Measurements from ENCODE around the gene HIPK4. TPM values are rescaled to one million over a fixed set of nuclear protein-coding genes. Genes with fewer than 3 reads are reported as not detected.
"Not testable (repeated sequence)": the region's sequence is repeated elsewhere in the genome, so short reads cannot be mapped to it uniquely, and the experiment has no call there.

The HIPK4 gene
- polyA plus RNA-seq, 1 experiment: 0.09 TPM

- DNase-seq (ENCODE audit: low read depth, low spot score): no peak
- CTCF ChIA-PET: no interaction called here
Observed at GRCh38 chr19:40376286-40376862, 13.6 kb downstream of the HIPK4 start.

GRCh38 chr19:40374084-40374483, 15.9 kb downstream of the HIPK4 start:
- DNase-seq (ENCODE audit: low read depth, low spot score): no peak
- ChIA-PET CTCF (no interaction called here), POLR2A (no interaction called here)
- TF ChIP-seq CTCF (IDR thresholded peaks at IDR 0.05; ENCODE audit: low read depth, low read length): no peak
- H3K4me3 ChIP-seq (ENCODE audit: low read depth, low read length): no peak overlapping the region
- H3K9me3 ChIP-seq (ENCODE audit: control insufficient read depth, insufficient read depth, low read length): no peaks in the 10 kb centered on the region
- H3K27ac ChIP-seq (ENCODE audit: low read depth, low read length): no peak overlapping the region
- H3K27me3 ChIP-seq (ENCODE audit: control insufficient read depth, insufficient read depth, low read length): no peaks in the 10 kb centered on the region

More at GRCh38 chr19:40376286-40376862, 13.6 kb downstream of the HIPK4 start:
- no peaks in the 10 kb centered on the region for H3K27me3 ChIP-seq (ENCODE audit: control insufficient read depth, insufficient read depth, low read length)
- H3K9me3 ChIP-seq (ENCODE audit: control insufficient read depth, insufficient read depth, low read length): no peaks in the 10 kb centered on the region
- no peak overlapping the region for H3K4me3 ChIP-seq (ENCODE audit: low read depth, low read length)
- POLR2A ChIA-PET: no interaction called here
- TF ChIP-seq CTCF (IDR thresholded peaks at IDR 0.05; ENCODE audit: low read depth, low read length): no peak
- no peak overlapping the region for H3K27ac ChIP-seq (ENCODE audit: low read depth, low read length)

- Histone ChIP-seq H3K27ac (ENCODE audit: low read depth, low read length) (no peak overlapping the region), H3K27me3 (ENCODE audit: control insufficient read depth, insufficient read depth, low read length) (no peaks in the 10 kb centered on the region), H3K9me3 (ENCODE audit: control insufficient read depth, insufficient read depth, low read length) (no peaks in the 10 kb centered on the region), H3K4me3 (ENCODE audit: low read depth, low read length) (no peak overlapping the region)
- no peak for DNase-seq (ENCODE audit: low read depth, low spot score)
- ChIA-PET POLR2A (interaction anchor here (1.1 kb wide), 1 partner anchor 49 kb away, joined by 3 read pairs; no protein-coding TSS in a partner anchor), CTCF (interaction anchor here (1.1 to 1.4 kb wide), 2 partner anchors 10 to 231 kb away, joined by 3 read pairs; no protein-coding TSS in a partner anchor)
- TF ChIP-seq CTCF (IDR thresholded peaks at IDR 0.05; ENCODE audit: low read depth, low read length): no peak
Observed at GRCh38 chr19:40371802-40372122, 18.2 kb downstream of the HIPK4 start.

GRCh38 chr19:40370997-40371801, 18.8 kb downstream of the HIPK4 start:
- ChIA-PET CTCF (interaction anchor here (1.1 to 1.4 kb wide), 2 partner anchors 11 to 231 kb away, joined by 3 read pairs; no protein-coding TSS in a partner anchor), POLR2A (interaction anchor here (0.9 to 1.1 kb wide), 2 partner anchors 13 to 49 kb away, joined by 3 to 4 read pairs; no protein-coding TSS in a partner anchor)
- DNase-seq (ENCODE audit: low read depth, low spot score): no peak
- Histone ChIP-seq H3K9me3 (ENCODE audit: control insufficient read depth, insufficient read depth, low read length) (no peaks in the 10 kb centered on the region), H3K4me3 (ENCODE audit: low read depth, low read length) (no peak overlapping the region), H3K27ac (ENCODE audit: low read depth, low read length) (no peak overlapping the region), H3K27me3 (ENCODE audit: control insufficient read depth, insufficient read depth, low read length) (no peaks in the 10 kb centered on the region)
- no peak for TF ChIP-seq CTCF (IDR thresholded peaks at IDR 0.05; ENCODE audit: low read depth, low read length)

- POLR2A ChIA-PET; H3K9me3 ChIP-seq (ENCODE audit: control insufficient read depth, insufficient read depth, low read length); CTCF ChIA-PET; H3K27me3 ChIP-seq (ENCODE audit: control insufficient read depth, insufficient read depth, low read length); DNase-seq (ENCODE audit: low read depth, low spot score); H3K4me3 ChIP-seq (ENCODE audit: low read depth, low read length); H3K27ac ChIP-seq (ENCODE audit: low read depth, low read length): not testable (repeated sequence)
Observed at GRCh38 chr19:40370253-40370652, 19.7 kb downstream of the HIPK4 start.

All from AG04450 (cell line).